ENCODE results near the gene SPATA20. TPM values are rescaled to one million over a fixed set of nuclear protein-coding genes. Genes with fewer than 3 reads are reported as not detected.

The SPATA20 gene
- total RNA-seq (10 to 100 TPM; 21.6 to 83.0 (median 67.1) TPM), polyA plus RNA-seq (10 to 100 TPM; 13.8 to 52.3 TPM)
- long read RNA-seq, donor 1, transcript SPATA20-205 (17 exons, 2,734 nt) = minor isoform, 16 of 103 reads
- long read RNA-seq, donor 1, transcript SPATA20-202 (16 exons, 2,634 nt) = minor isoform, 8 of 103 reads
- long read RNA-seq, donor 1, transcript SPATA20-201 (17 exons, 2,719 nt) = major isoform, 19 of 103 reads
- long read RNA-seq, donor 1, partial matches to known transcripts = 44 of 103 reads
- long read RNA-seq, donor 1, other reads (novel, unspliced or antisense) = 16 of 103 reads
- long read RNA-seq, donor 2, transcript SPATA20-202 (16 exons, 2,634 nt) = minor isoform, 75 of 532 reads
- long read RNA-seq, donor 2, transcript SPATA20-201 (17 exons, 2,719 nt) = major isoform, 169 of 532 reads
- long read RNA-seq, donor 2, transcript SPATA20-205 (17 exons, 2,734 nt) = minor isoform, 150 of 532 reads
- long read RNA-seq, donor 2, partial matches to known transcripts = 84 of 532 reads
- long read RNA-seq, donor 2, other reads (novel, unspliced or antisense) = 53 of 532 reads
- long read RNA-seq, donor 3, transcript SPATA20-205 (17 exons, 2,734 nt) = major isoform, 37 of 115 reads
- long read RNA-seq, donor 3, transcript SPATA20-201 (17 exons, 2,719 nt) = minor isoform, 26 of 115 reads
- long read RNA-seq, donor 3, transcript SPATA20-202 (16 exons, 2,634 nt) = minor isoform, 11 of 115 reads
- long read RNA-seq, donor 3, partial matches to known transcripts = 22 of 115 reads
- long read RNA-seq, donor 3, other reads (novel, unspliced or antisense) = 18 of 115 reads

- Histone ChIP-seq H3K27ac (peak within 1 kb of the TSS in 11 of 12 donors; percentile 74 to 94 (median 85)), H3K9me3 (no peaks in the 10 kb centered on the region), H3K4me1 (peaks cover 0 to 39% (median 22%) of the 10 kb centered on the region in 12 donors), H3K36me3 (peaks cover 0 to 18% (median 0%) of the 10 kb centered on the region in 9 donors), H3K4me3 (peak within 1 kb of the TSS; percentile 34 to 87 (median 64)), H3K27me3 (peaks cover 0 to 2% (median 0%) of the 10 kb centered on the region in 9 donors)
- peak; percentile 92 to 100 (median 97) for TF ChIP-seq CTCF (IDR thresholded peaks at IDR 0.05)
- peak in 1 of 2 donors; percentile 89 for TF ChIP-seq POLR2A (IDR thresholded peaks at IDR 0.05)
- WGBS, 4 donors = 2 to 25% (median 3%) methylated on average over 3 to 42 of the region's 42 CpGs
- DNase-seq = peak; percentile 91 to 96 (median 94)
- intact Hi-C loops (cut with DNase I) = loop anchor here in 9 of 10 donors (1.0 to 10.0 kb wide), 21 partner anchors 64 to 418 kb away; partner anchors contain the start of genes ANKRD40 (in 1 of the 9) and RSAD1 (in 1 of the 9)
- ATAC-seq = peak; percentile 86 to 91 (median 88)
Observed at GRCh38 chr17:50547035-50547735, at the start of gene SPATA20. TSS of gene SPATA20 (plus strand) at chr17:50547174. CDS start at chr17:50547209, 35 bp downstream.

- no peak overlapping the region for H3K4me3 ChIP-seq
- ATAC-seq = no peak
- no peak overlapping the region for H3K27ac ChIP-seq
- no peaks in the 10 kb centered on the region for H3K27me3 ChIP-seq
- no peaks in the 10 kb centered on the region for H3K36me3 ChIP-seq
- no peaks in the 10 kb centered on the region for H3K4me1 ChIP-seq
- intact Hi-C loops (cut with DNase I) = no loop called here
- no peak for DNase-seq
- WGBS, 4 donors = 78 to 92% (median 87%) methylated on average over 5 to 7 of the region's 7 CpGs
- H3K9me3 ChIP-seq = no peaks in the 10 kb centered on the region
- no peak for TF ChIP-seq POLR2A (IDR thresholded peaks at IDR 0.05)
- TF ChIP-seq CTCF (IDR thresholded peaks at IDR 0.05) = no peak
Observed at GRCh38 chr17:50498021-50498874, 48.7 kb upstream of the SPATA20 start.

DNA sequence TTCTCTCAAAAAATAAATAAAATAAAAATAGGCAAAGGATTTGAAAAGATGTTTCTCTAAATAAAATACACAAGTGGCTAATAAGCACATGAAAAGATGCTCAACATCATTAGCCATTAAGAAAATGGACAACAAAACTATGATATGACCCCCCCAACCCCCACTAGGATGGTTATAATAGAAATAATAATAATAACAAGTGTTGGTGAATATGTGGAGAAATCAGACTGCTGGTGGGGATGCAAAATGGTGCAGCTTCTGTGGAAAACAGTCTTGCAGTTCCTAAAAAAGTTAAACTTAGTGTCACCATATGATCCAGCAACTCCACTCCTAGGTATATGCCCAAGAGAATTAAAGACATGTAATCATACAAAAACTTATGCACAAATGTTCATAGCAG lies 47.7 kb upstream of the SPATA20 start:
- H3K36me3 ChIP-seq = no peaks in the 10 kb centered on the region
- no peak overlapping the region for H3K4me3 ChIP-seq
- no peaks in the 10 kb centered on the region for H3K27me3 ChIP-seq
- no peak for DNase-seq
- no peak overlapping the region for H3K27ac ChIP-seq
- intact Hi-C loops (cut with DNase I) = no loop called here
- TF ChIP-seq POLR2A (IDR thresholded peaks at IDR 0.05) (no peak), CTCF (IDR thresholded peaks at IDR 0.05) (no peak)
- no peaks in the 10 kb centered on the region for H3K9me3 ChIP-seq
- no peaks in the 10 kb centered on the region for H3K4me1 ChIP-seq
- no peak for ATAC-seq

All from heart left ventricle (tissue), 16 donors.